ENCODE results near the gene NLK.
"Not testable (repeated sequence)": the region's sequence is repeated elsewhere in the genome, so short reads cannot be mapped to it uniquely, and the experiment has no call there.

The NLK gene

GRCh38 chr17:28155405-28155804 is 112.9 kb downstream of the NLK start:
- DNase-seq (ENCODE audit: low read depth), result not testable (repeated sequence)

GRCh38 chr17:28159004-28159403 is 116.5 kb downstream of the NLK start:
- DNase-seq (ENCODE audit: low read depth), result no peak

GRCh38 chr17:28159924-28160323 is 117.4 kb downstream of the NLK start:
- DNase-seq (ENCODE audit: low read depth), result no peak

- no peak for DNase-seq (ENCODE audit: low read depth)
Observed at GRCh38 chr17:28160610-28161009, 118.1 kb downstream of the NLK start.

GRCh38 chr17:28161311-28161710 is 118.8 kb downstream of the NLK start:
- DNase-seq (ENCODE audit: low read depth), result no peak

GRCh38 chr17:28166478-28166877 is 124.0 kb downstream of the NLK start:
- DNase-seq (ENCODE audit: low read depth), result no peak

- no peak for DNase-seq (ENCODE audit: low read depth)
Observed at GRCh38 chr17:28169621-28170349, 127.3 kb downstream of the NLK start.

GRCh38 chr17:28170771-28171170 is 128.3 kb downstream of the NLK start:
- DNase-seq (ENCODE audit: low read depth), result peak; percentile 53

- no peak for DNase-seq (ENCODE audit: low read depth)
Observed at GRCh38 chr17:28173031-28173561, 130.6 kb downstream of the NLK start.

GRCh38 chr17:28173801-28174200 is 131.3 kb downstream of the NLK start:
- no peak for DNase-seq (ENCODE audit: low read depth)

- no peak for DNase-seq (ENCODE audit: low read depth)
Observed at GRCh38 chr17:28174352-28175046, 132.0 kb downstream of the NLK start.

- DNase-seq (ENCODE audit: low read depth), result no peak
Observed at GRCh38 chr17:28177351-28177750, 134.9 kb downstream of the NLK start.

- peak; percentile 32 for DNase-seq (ENCODE audit: low read depth)
Observed at GRCh38 chr17:28178800-28179199, 136.3 kb downstream of the NLK start.

- peak; percentile 76 for DNase-seq (ENCODE audit: low read depth)
Observed at GRCh38 chr17:28180449-28180848, 138.0 kb downstream of the NLK start.

GRCh38 chr17:28181568-28181967 is 139.1 kb downstream of the NLK start:
- DNase-seq (ENCODE audit: low read depth), result no peak

- peak; percentile 46 for DNase-seq (ENCODE audit: low read depth)
Observed at GRCh38 chr17:28182559-28182958, 140.1 kb downstream of the NLK start.

- no peak for DNase-seq (ENCODE audit: low read depth)
Observed at GRCh38 chr17:28185658-28186057, 143.2 kb downstream of the NLK start.

GRCh38 chr17:28186472-28186871 is 144.0 kb downstream of the NLK start:
- not testable (repeated sequence) for DNase-seq (ENCODE audit: low read depth)

- DNase-seq (ENCODE audit: low read depth), result no peak
Observed at GRCh38 chr17:28187931-28188330, 145.5 kb downstream of the NLK start.

GRCh38 chr17:28188841-28189263 is 146.4 kb downstream of the NLK start:
- no peak for DNase-seq (ENCODE audit: low read depth)

- DNase-seq (ENCODE audit: low read depth), result no peak
Observed at GRCh38 chr17:28189667-28190066, 147.2 kb downstream of the NLK start.

- no peak for DNase-seq (ENCODE audit: low read depth)
Observed at GRCh38 chr17:28191018-28191417, 148.5 kb downstream of the NLK start.

- DNase-seq (ENCODE audit: low read depth), result no peak
Observed at GRCh38 chr17:28193241-28193640, 150.8 kb downstream of the NLK start.

Data from EH (cell line).